HL-60 (cell line): ENCODE data around the gene SH3TC2.

Experiments used
- DNase-seq, 2 experiments: peaks; one replicate each; pipeline ENCODE4 v3.0.0-alpha.2; 2010 to 2020; ENCODE audit warnings: low read depth in 1 of 2, low spot score in 1 of 2
- H3K27ac ChIP-seq: fragments of 250-450 bp; sonication (Bioruptor Pico); replicated peaks from 2 replicates; pipeline ENCODE4 v1.5.1; 2020; ENCODE audit warnings: mild to moderate bottlenecking, moderate library complexity
- H3K27me3 ChIP-seq: fragments of 250-450 bp; sonication (Bioruptor Pico); 2 replicates; pipeline ENCODE4 v1.5.1; 2021; ENCODE audit warnings: mild to moderate bottlenecking, moderate library complexity; ENCODE audit not compliant: insufficient read depth, poor library complexity, severe bottlenecking
- H3K4me3 ChIP-seq: replicated peaks from 2 replicates; pipeline ENCODE4 v1.5.1; 2011; ENCODE audit warnings: mild to moderate bottlenecking, control low read depth, low read length; ENCODE audit not compliant: insufficient read depth
- GABPA ChIP-seq: IDR thresholded peaks from 2 replicates; pipeline ENCODE4 v1.6.1; 2012; ENCODE audit warnings: low read depth
- POLR2AphosphoS5 ChIP-seq: IDR thresholded peaks from 2 replicates; pipeline ENCODE4 v1.6.1; 2012; ENCODE audit warnings: low read depth
- REST ChIP-seq: IDR thresholded peaks from 2 replicates; pipeline ENCODE4 v1.6.1; 2012; ENCODE audit warnings: low read depth; ENCODE audit not compliant: insufficient replicate concordance
- SPI1 ChIP-seq: IDR thresholded peaks from 2 replicates; pipeline ENCODE4 v1.6.1; 2012; ENCODE audit warnings: low read depth, mild to moderate bottlenecking, borderline replicate concordance
- TF ChIP-seq, protein P1 (sequence below): IDR thresholded peaks from one replicate; pipeline ENCODE4 v1.5.1; 2011; ENCODE audit warnings: low read length, control low read depth, inconsistent platforms; ENCODE audit not compliant: insufficient read depth

SH3TC2 gene

DNA sequence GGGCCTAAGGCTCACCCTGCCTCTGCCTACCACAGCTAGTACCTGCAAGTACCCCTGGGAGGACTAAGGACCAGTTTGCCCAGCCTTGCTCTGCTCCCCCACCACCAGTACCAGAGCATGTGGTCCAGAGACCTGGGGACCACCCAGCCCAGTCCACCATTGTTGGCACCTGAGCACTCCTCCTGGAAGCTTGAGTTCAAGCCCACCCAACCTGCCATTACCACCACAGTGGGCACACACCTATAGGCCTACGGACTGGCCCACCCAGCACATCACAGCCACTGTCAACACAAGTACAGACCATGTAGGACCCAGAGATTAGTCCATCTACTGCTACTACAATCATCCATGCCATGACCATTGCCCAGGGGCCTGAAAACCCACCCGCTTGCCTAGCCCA is 30.8 kb upstream of the SH3TC2 start:
- no peak overlapping the region for H3K27ac ChIP-seq
- DNase-seq, result no peak
- no peaks in the 10 kb centered on the region for H3K27me3 ChIP-seq
- H3K4me3 ChIP-seq, result no peak overlapping the region
- TF ChIP-seq SPI1 (no peak), POLR2AphosphoS5 (no peak), REST (no peak), GABPA (no peak)
- TF ChIP-seq, protein P1, sequence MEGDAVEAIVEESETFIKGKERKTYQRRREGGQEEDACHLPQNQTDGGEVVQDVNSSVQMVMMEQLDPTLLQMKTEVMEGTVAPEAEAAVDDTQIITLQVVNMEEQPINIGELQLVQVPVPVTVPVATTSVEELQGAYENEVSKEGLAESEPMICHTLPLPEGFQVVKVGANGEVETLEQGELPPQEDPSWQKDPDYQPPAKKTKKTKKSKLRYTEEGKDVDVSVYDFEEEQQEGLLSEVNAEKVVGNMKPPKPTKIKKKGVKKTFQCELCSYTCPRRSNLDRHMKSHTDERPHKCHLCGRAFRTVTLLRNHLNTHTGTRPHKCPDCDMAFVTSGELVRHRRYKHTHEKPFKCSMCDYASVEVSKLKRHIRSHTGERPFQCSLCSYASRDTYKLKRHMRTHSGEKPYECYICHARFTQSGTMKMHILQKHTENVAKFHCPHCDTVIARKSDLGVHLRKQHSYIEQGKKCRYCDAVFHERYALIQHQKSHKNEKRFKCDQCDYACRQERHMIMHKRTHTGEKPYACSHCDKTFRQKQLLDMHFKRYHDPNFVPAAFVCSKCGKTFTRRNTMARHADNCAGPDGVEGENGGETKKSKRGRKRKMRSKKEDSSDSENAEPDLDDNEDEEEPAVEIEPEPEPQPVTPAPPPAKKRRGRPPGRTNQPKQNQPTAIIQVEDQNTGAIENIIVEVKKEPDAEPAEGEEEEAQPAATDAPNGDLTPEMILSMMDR, result no peak

DNA sequence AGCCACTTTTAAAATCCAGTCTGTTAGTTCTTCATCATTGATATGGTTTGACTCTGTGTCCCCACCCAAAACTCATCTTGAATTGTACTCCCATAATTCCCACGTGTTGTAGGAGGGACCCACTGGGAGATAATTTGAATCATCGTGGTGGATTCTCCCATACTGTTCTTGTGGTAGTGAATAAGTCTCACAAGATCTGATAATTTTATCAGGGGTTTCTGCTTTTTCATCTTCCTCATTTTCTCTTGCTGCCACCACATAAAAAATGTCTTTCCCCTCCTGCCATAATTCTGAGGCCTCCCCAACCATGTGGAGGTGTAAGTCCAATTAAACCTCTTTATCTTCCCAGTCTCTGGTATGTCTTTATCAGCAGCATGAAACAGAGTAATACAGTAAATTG is 26.9 kb upstream of the SH3TC2 start:
- Histone ChIP-seq H3K27me3 (no peaks in the 10 kb centered on the region), H3K4me3 (no peak overlapping the region), H3K27ac (no peak overlapping the region)
- DNase-seq, result no peak
- TF ChIP-seq REST (no peak), GABPA (no peak), SPI1 (no peak), POLR2AphosphoS5 (no peak)
- TF ChIP-seq, protein P1, result no peak

DNA sequence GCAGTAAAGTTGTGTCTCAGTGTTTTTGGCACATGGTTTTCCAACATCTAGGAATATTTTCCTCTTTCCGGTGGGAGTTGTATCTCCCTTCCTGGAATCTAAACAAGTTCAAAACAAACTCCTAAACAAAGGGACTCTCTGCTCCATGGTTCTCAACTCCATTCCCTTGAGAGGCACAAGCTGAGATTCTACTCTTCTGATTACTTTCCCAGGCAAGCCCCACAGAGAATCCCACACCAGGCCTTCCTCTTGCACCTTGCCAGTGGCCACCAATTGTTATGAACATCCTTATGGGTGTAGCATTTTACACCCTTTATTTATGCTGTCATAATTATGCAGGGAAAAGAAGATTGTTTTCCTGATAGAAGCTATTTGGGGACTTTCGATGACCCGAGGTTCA is 25.8 kb upstream of the SH3TC2 start:
- DNase-seq, result no peak
- TF ChIP-seq REST (no peak), SPI1 (no peak), GABPA (no peak)
- TF ChIP-seq, protein P1, result no peak
- no peak overlapping the region for H3K4me3 ChIP-seq
- H3K27ac ChIP-seq, result no peak overlapping the region
- H3K27me3 ChIP-seq, result no peaks in the 10 kb centered on the region
